ENCODE results near the gene CYP4F2. TPM values are rescaled to one million over a fixed set of nuclear protein-coding genes. Genes with fewer than 3 reads are reported as not detected.

Gene CYP4F2
- total and polyA plus RNA-seq, 2 of the 8 experiments (the other 6 are each of a cell fraction or from before 2014, with no cell fraction given) = not detected

- POLR2A ChIA-PET (ENCODE audit: partially characterized antibody) = no interaction called here
- H3K23me2 ChIP-seq (ENCODE audit: low read depth, low read length) = no peaks in the 10 kb centered on the region
- no peak overlapping the region for H3K4me3 ChIP-seq (ENCODE audit: extremely low read depth in 1 of 4, insufficient read depth in 2 of 4, low read depth in 3 of 4, low read length in 4 of 4)
- no peak for FAIRE-seq
- H3K36me3 ChIP-seq (ENCODE audit: control insufficient read depth in 2 of 4, insufficient read depth in 4 of 4, low read length in 3 of 4) = no peaks in the 10 kb centered on the region
- H4K20me1 ChIP-seq (replicated peaks in 1 of 2; ENCODE audit: control insufficient read depth in 1 of 2, insufficient read depth in 2 of 2, low read length in 2 of 2) = no peaks in the 10 kb centered on the region
- H3K79me1 ChIP-seq (ENCODE audit: low read depth, low read length) = no peaks in the 10 kb centered on the region
- H4K8ac ChIP-seq (ENCODE audit: extremely low read depth, insufficient read depth, low read length) = no peak overlapping the region
- H3K56ac ChIP-seq (replicated peaks; ENCODE audit: insufficient read length, low read depth, low read length) = no peak overlapping the region
- no peak overlapping the region for H2AFZ ChIP-seq (ENCODE audit: low read length)
- H2AK5ac ChIP-seq (ENCODE audit: low read depth, low read length) = no peak overlapping the region
- no peak overlapping the region for H3K23ac ChIP-seq (ENCODE audit: insufficient read length)
- H3K27ac ChIP-seq (ENCODE audit: low read depth, low read length) = no peak overlapping the region
- H2BK15ac ChIP-seq (ENCODE audit: low read length) = no peak overlapping the region
- no peak overlapping the region for H2BK5ac ChIP-seq (ENCODE audit: low read depth, low read length)
- DNase-seq (ENCODE audit: low read depth in 1 of 2, low spot score in 2 of 2) = no peak
- WGBS, 2 experiments (ENCODE audit: extremely low coverage in 1 of 2, insufficient coverage in 1 of 2, insufficient read length in 1 of 2, insufficient replicate concordance in 2 of 2, low coverage in 1 of 2, low lambda C conversion rate in 2 of 2, missing lambda C conversion rate in 1 of 2) = 69% methylated on average over 5 of the region's 5 CpGs; no CpG with 5 or more reads in 1 of the 2 experiments
- H3K4ac ChIP-seq (replicated peaks; ENCODE audit: insufficient read length, low read depth, low read length) = no peak overlapping the region
- no peak overlapping the region for H4K5ac ChIP-seq (ENCODE audit: insufficient read length, low read depth, low read length)
- CTCF ChIA-PET (ENCODE audit: partially characterized antibody) = no interaction called here
- H2BK20ac ChIP-seq (ENCODE audit: low read length) = no peak overlapping the region
- no peak overlapping the region for H2BK12ac ChIP-seq (ENCODE audit: low read depth, low read length)
- H4K91ac ChIP-seq (replicated peaks; ENCODE audit: insufficient read length, low read length) = no peak overlapping the region
- no peaks in the 10 kb centered on the region for H3K4me1 ChIP-seq (replicated peaks in 1 of 4; ENCODE audit: control insufficient read depth in 3 of 4, insufficient read depth in 4 of 4, low read length in 3 of 4)
- no peak overlapping the region for H3K4me2 ChIP-seq (ENCODE audit: insufficient read depth in 1 of 2, low read depth in 2 of 2, low read length in 2 of 2)
- no peak overlapping the region for H3K9ac ChIP-seq (replicated peaks in 1 of 4; ENCODE audit: extremely low read depth in 1 of 4, low read depth in 3 of 4, low read length in 3 of 4)
- H3K14ac ChIP-seq (ENCODE audit: insufficient read length) = no peak overlapping the region
- H2BK120ac ChIP-seq (replicated peaks; ENCODE audit: low read depth, low read length) = no peak overlapping the region
- H3K79me2 ChIP-seq (ENCODE audit: control insufficient read depth in 1 of 2, insufficient read depth in 2 of 2, low read length in 2 of 2) = no peaks in the 10 kb centered on the region
- no peaks in the 10 kb centered on the region for H3K27me3 ChIP-seq (replicated peaks in 1 of 4; ENCODE audit: control insufficient read depth in 3 of 4, extremely low read depth in 1 of 4, insufficient read depth in 3 of 4, low read length in 3 of 4)
- TF ChIP-seq CEBPB (IDR thresholded peaks at IDR 0.05; ENCODE audit: low read depth, low read length) (no peak), SAP30 (IDR thresholded peaks at IDR 0.05; ENCODE audit: insufficient read depth, insufficient replicate concordance, low read length) (no peak), ASH2L (IDR thresholded peaks at IDR 0.05; ENCODE audit: low read length) (no peak), RBBP5 (IDR thresholded peaks at IDR 0.05; ENCODE audit: borderline replicate concordance, low read depth, low read length) (no peak), CTBP2 (IDR thresholded peaks at IDR 0.05; ENCODE audit: borderline replicate concordance, insufficient read depth, insufficient read length, low read length) (no peak), EGR1 (IDR thresholded peaks at IDR 0.05; ENCODE audit: borderline replicate concordance, low read depth, low read length) (no peak), NRF1 (IDR thresholded peaks at IDR 0.05; ENCODE audit: low read depth, low read length) (no peak), SIX5 (IDR thresholded peaks at IDR 0.05; ENCODE audit: low read depth, low read length) (no peak), KDM5A (IDR thresholded peaks at IDR 0.05; ENCODE audit: low read length) (no peak), JUN (IDR thresholded peaks at IDR 0.05; ENCODE audit: low read depth, low read length) (no peak), TAF7 (optimal IDR thresholded peaks at IDR 0.05; ENCODE audit: borderline replicate concordance, low read depth, low read length) (no peak)
- no peak overlapping the region for H3K18ac ChIP-seq (ENCODE audit: extremely low read depth, low read length)
- peaks cover 40 to 79% of the 10 kb centered on the region in 2 experiments for H3K9me3 ChIP-seq (ENCODE audit: insufficient read depth in 2 of 2, low read depth in 1 of 2, low read length in 1 of 2)
Observed at GRCh38 chr19:15866636-15867035, 31.2 kb downstream of the CYP4F2 start.

Measured in H1 (cell line).